ENCODE data around the gene ASCC3. TPM values are rescaled to one million over a fixed set of nuclear protein-coding genes. Genes with fewer than 3 reads are reported as not detected.

The ASCC3 gene
- total and polyA plus RNA-seq, 2 experiments from 2014 or later, result 92.9 to 129 TPM

- Mint-ChIP-seq H3K36me3 (ENCODE audit: low read depth) (no peaks in the 10 kb centered on the region), H3K27me3 (ENCODE audit: insufficient read depth, low read depth, poor library complexity) (no peaks in the 10 kb centered on the region), H3K9me3 (no peaks in the 10 kb centered on the region), H3K27ac (no peak overlapping the region), H3K4me3 (no peak overlapping the region), H3K4me1 (no peaks in the 10 kb centered on the region)
- H3K4me2 ChIP-seq, result no peak overlapping the region
- DNase-seq (ENCODE audit: low spot score) (no peak), ATAC-seq (no peak)
- TF ChIP-seq POLR2AphosphoS5 (IDR thresholded peaks at IDR 0.05; ENCODE audit: low read depth) (no peak), ZNF114 (CRISPR knock-in tag; IDR thresholded peaks at IDR 0.05) (no peak), CREB1 (CRISPR knock-in tag; IDR thresholded peaks at IDR 0.05; ENCODE audit: low read depth) (no peak), EZH2 (IDR thresholded peaks at IDR 0.05; ENCODE audit: low read depth, unreplicated experiment) (no peak), EZH2phosphoT487 (IDR thresholded peaks at IDR 0.05; ENCODE audit: unreplicated experiment) (no peak), REST (IDR thresholded peaks at IDR 0.05; ENCODE audit: unreplicated experiment) (no peak), STAT1 (IDR thresholded peaks at IDR 0.05; ENCODE audit: unreplicated experiment) (no peak), NANOG (IDR thresholded peaks at IDR 0.05; ENCODE audit: borderline replicate concordance) (no peak), CTCF (conservative IDR thresholded peaks at IDR 0.05; ENCODE audit: low read depth in 2 of 2) (no peak), JUNB (IDR thresholded peaks at IDR 0.05; ENCODE audit: unreplicated experiment) (no peak), ETS1 (IDR thresholded peaks at IDR 0.05) (no peak), ZNF331 (CRISPR knock-in tag; IDR thresholded peaks at IDR 0.05; ENCODE audit: low read depth) (no peak), ZNF462 (CRISPR knock-in tag; IDR thresholded peaks at IDR 0.05) (no peak)
- no peaks in the 10 kb centered on the region for H3K36me3 ChIP-seq (ENCODE audit: insufficient read depth)
- H3K4me3 ChIP-seq, result no peak overlapping the region
- H3K27ac ChIP-seq (ENCODE audit: low read depth), result 0 out of 2 replicates have a peak overlapping the region, but pooled peaks have one; percentile 21
- H3K9me2 ChIP-seq (ENCODE audit: insufficient read depth), result no peaks in the 10 kb centered on the region
- H3K4me1 ChIP-seq (ENCODE audit: insufficient read depth), result no peaks in the 10 kb centered on the region
- H4K20me1 ChIP-seq (replicated peaks; ENCODE audit: insufficient read depth), result no peaks in the 10 kb centered on the region; the same call in 1 of the 2 replicates
- H3F3A ChIP-seq (replicated peaks; ENCODE audit: low read depth), result no peaks in the 10 kb centered on the region
- H2AFZ ChIP-seq, result no peak overlapping the region
- H3K27me3 ChIP-seq (ENCODE audit: insufficient read depth), result no peaks in the 10 kb centered on the region
- no peaks in the 10 kb centered on the region for H3K79me2 ChIP-seq (replicated peaks; ENCODE audit: insufficient read depth)
Observed at GRCh38 chr6:100731411-100731810, 149.7 kb downstream of the ASCC3 start.

Data from GM23338 (cell line).